Loucy (cell line): ENCODE measurements around the gene KRR1.

Source experiments
- CTCF ChIP-seq: fragments of 200-600 bp; sonication (generic); conservative IDR thresholded peaks from 2 replicates; pipeline ENCODE4 v1.5.1; 2014; ENCODE audit warnings: mild to moderate bottlenecking, antibody characterized with exemption, low read length
- EZH2phosphoT487 ChIP-seq: fragments of 200-600 bp; IDR thresholded peaks from 2 replicates; pipeline ENCODE4 v1.6.1; 2018; ENCODE audit warnings: antibody characterized with exemption, mild to moderate bottlenecking, moderate library complexity, borderline replicate concordance

- peak; percentile 58 for TF ChIP-seq CTCF
- no peak for TF ChIP-seq EZH2phosphoT487
Measured at GRCh38 chr12:75488553-75488952, 22.9 kb downstream of the KRR1 start.
